ENCODE data around the gene ACKR2.

The ACKR2 gene, protein sequence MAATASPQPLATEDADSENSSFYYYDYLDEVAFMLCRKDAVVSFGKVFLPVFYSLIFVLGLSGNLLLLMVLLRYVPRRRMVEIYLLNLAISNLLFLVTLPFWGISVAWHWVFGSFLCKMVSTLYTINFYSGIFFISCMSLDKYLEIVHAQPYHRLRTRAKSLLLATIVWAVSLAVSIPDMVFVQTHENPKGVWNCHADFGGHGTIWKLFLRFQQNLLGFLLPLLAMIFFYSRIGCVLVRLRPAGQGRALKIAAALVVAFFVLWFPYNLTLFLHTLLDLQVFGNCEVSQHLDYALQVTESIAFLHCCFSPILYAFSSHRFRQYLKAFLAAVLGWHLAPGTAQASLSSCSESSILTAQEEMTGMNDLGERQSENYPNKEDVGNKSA

GRCh38 chr3:42809202-42809601 is at the start of gene ACKR2:
TSS of gene ACKR2 (plus strand) at chr3:42809445. CDS start at chr3:42864503, 55,058 bp downstream.
- DNase-seq = no peak

DNA sequence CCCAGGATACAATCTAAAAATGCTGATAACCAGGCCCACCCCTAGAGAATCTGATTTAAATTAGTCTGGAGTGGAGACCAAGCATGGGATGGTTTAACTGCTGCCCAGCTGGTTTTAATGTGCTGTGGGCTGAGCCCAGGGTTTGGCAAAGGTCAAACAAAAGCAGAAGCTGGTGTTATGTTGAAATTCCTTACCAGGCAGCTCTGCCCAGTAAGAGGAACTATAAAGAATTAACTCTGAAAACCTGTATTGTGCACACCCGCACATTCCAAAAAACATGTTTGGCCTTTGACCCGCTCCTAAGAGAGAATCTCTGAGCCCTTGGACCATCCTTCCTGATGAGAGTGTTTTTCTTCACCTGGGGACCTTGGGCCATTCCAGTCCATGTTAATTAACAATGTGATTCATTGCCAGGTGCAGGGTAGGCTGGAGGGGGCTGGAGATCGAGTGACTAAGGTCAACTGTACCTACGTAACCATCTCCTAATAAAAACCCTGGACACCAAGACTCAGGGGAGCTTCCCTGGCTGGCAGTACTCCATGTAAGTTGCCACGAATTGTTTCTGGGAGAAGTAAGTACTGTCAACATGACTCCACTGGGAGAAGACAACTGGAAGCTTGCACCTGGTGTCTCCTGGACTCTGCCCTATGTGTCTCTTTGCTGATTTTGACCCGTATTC is 47.1 kb upstream of the ACKR2 start:
- no peak for DNase-seq

GRCh38 chr3:42763021-42763420 is 46.2 kb upstream of the ACKR2 start:
- DNase-seq = no peak

DNA sequence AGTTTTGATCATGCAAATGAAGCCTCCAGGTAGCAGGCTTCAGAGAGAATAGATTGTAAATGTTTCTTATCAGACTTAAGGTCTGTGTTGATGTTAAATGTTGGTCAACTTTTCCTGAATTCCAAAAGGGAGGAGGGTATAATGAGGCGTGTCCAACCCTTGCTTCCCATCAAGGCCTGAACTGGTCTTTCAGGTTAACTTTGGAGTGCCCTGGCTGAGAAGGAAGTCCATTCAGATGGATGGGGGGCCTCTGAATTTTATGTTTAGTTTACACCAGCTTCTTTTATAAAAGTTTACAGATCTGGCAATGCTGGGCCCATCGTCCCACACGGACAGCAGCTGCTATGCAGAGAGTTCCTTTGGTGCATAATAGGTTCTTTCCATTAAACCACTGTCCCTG is 45.1 kb upstream of the ACKR2 start:
- DNase-seq = no peak

GRCh38 chr3:42764561-42765295 is 44.5 kb upstream of the ACKR2 start:
- DNase-seq = no peak

DNA sequence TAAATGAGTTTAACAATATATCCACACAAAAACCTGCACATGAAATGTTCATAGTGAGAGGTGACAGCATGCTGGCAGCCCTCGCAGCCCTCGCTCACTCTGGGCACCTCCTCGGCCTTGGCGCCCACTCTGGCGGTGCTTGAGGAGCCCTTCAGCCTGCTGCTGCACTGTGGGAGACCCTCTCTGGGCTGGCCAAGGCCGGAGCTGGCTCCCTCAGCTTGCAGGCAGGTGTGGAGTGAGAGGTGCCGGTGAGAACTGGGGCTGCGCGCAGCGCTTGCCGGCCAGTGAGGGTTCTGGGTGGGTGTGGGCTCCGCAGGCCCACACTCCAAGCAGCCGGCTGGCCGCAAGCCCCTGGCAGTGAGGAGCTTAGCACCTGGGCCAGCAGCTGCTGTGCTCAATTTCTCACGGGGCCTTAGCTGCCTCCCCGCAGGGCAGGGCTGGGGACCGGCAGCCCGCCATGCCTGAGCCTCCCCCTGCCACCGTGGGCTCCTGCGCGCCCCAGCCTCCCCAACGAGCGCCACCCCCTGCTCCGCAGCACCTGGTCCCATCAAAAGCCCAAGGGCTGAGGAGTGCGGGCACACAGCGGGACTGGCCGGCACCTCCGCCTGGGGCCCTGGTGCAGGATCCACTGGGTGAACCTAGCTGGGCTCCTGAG is 39.6 kb upstream of the ACKR2 start:
- no peak for DNase-seq

DNA sequence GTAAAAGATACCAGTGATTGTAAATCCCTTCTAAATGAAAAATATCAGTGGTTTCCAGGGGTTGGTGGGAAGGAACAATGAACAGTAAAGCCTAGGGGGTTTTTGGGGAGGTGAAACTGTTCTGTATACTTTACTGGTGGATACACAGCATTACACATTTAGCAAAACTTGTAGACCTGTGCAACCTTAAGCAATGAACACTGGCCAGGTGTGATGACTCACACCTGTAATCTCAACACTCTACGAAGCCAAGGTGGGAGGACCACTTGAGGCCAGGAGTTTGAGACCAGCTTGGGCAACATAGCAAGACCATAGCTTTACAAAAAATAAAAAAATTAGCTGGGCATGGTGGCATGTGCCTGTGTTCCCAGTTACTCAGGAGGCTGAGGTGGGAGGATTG is 38.0 kb upstream of the ACKR2 start:
- DNase-seq = no peak

DNA sequence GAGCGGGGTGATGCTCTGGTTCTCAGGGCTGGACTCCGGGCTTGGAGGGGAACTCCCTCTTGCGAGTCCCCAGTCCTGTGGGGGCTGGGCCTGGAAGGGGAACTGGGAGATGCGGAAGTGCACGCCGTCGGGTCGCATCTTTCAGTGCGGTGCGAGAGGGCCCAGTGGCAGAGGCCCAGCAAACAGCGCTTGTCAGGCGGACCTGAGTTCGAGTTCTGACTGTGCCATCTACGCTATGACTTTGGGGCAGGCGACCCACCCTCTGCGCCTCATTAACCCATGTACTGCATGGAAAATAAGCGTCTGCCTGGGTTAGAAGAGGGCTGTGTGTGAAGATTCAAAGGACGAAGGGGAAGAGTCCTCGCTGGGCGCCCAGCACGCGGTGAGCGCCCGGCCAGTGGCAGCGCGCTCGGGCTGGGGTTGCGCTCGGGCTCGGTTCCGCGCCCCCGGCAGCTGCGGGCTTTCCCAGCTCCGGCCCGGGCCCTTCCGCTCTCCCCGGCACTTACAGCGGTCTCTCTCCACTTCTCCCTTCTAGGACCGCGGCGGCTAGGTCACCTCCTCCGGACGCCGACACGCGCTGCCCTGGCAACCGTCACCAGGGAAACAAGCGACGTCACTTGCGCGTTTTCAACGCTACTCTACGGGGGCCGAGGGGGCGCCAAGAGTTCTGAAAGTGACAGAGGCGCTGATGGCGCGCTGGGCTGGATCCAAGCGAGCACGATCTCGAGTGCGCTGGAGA is 36.4 kb upstream of the ACKR2 start, which contains the start of gene CCDC13:
TSS of gene CCDC13 (minus strand) at position 584 of the 739 bp plus-strand sequence. CDS start 14,908 bp downstream, outside the sequence.
- DNase-seq = peak; percentile 96

- no peak for DNase-seq
These were observed 35.9 kb upstream of the ACKR2 start for GRCh38 chr3:42773409-42773751.

- no peak for DNase-seq
These were observed 30.6 kb upstream of the ACKR2 start for GRCh38 chr3:42778644-42779043.

DNA sequence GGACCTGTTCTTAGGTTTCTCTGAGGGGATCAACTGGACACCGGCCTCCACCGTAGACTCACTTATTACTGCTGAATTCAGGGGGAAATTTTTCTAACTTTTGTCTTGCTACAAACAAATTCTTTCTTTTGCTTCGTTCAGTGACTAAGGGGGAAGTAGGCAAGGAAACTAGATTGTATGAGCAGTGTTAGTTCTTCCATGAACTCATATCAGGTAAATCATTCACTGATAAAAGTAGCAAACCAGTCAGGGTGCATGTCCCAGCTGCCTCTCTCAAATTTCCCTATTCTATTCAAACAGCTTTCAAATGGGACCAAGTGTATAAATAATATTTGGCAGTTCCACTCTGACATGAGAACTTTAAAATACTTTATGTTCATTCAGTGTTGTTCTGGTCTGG is 28.8 kb upstream of the ACKR2 start:
- DNase-seq = no peak

- no peak for DNase-seq
These were observed 28.1 kb upstream of the ACKR2 start for GRCh38 chr3:42780892-42781700.

DNA sequence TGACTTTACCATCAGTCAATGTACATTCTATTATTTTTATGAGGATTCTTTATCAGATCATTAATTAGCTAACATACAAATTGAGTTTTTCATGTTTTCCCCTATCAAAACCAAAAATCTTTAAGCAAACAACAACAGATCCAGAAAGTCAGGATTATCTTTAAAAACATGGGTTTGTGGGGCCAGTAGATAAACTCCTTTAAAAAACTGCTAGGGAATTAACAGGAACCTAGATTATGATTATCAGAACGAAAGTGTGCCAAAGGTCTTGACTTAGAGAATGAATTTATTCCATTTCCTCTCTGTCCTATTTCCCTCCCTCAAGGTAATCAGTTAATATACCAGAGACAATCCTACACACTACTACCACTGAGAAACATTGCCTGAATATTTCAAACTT is 23.0 kb upstream of the ACKR2 start:
- no peak for DNase-seq

GRCh38 chr3:42786631-42787030 is 22.6 kb upstream of the ACKR2 start:
- DNase-seq = no peak

DNA sequence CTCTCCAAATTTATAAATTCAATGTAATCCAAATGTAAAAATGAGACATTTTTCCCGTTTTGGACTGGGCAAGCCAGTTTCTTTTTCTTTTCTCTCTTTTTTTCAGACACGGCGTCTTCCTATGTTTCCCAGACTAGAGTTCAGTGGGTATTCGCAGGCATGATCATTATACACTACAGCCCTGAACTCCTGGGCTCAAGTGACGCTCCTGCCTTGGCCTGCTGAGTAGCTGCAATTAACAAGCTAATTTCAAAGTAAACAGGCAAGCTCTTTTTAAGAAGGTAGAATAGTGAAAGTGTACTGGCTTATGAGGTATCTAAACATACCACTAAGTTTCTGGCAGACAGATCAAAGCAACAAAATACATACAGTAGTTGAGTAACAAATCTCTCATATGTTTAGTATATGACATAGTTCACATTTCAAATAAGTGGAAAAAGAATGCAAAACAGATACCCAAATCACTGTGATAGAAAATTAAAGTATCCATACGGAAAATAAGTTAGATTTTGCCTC is 18.5 kb upstream of the ACKR2 start:
- no peak for DNase-seq

- DNase-seq = no peak
These were observed 13.5 kb upstream of the ACKR2 start for GRCh38 chr3:42795621-42796181.

- no peak for DNase-seq
These were observed 12.8 kb upstream of the ACKR2 start for GRCh38 chr3:42796332-42796885.

DNA sequence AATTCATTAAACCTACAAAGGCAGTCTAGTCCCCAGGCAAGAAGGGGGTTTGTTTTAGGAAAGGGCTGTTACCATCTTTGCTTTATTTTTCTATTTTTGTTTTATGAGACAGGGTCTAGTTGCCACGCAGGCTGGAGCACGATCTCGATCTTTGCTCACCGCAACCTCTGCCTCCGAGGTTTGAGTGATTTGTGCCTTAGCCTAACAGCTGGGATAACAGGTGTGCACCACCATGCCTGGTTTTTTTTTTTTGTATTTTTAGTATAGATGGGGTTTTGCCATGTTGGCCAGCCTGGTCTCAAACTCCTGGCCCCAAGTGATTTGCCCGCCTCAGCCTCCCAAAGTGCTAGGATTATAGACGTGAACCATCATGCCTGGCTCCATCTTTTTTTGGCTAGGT is 9.9 kb upstream of the ACKR2 start:
- no peak for DNase-seq

DNA sequence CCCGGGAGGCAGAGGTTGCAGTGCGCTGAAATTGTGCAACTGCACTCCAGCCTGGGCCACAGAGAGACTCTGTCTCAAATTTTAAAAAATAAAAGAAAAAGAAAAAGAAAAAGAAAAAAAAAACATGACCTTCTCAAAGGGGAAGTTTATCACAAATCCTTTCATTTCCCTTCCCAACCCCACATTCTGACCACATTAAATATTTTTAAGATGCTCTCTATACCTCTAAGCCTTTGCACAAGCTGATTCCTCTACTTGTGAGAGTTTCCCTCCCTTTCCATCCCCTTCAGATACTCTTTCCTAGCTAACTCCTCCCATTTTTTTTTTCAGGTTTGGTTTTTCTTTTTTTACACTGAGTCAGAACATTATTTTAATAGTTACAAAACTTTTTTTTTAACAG is 9.0 kb upstream of the ACKR2 start:
- DNase-seq = no peak

- DNase-seq = no peak
These were observed 8.1 kb upstream of the ACKR2 start for GRCh38 chr3:42801048-42801620.
